Aorta (tissue), 5 donors: ENCODE results near the gene ZBTB3. TPM values are rescaled to one million over a fixed set of nuclear protein-coding genes. Genes with fewer than 3 reads are reported as not detected.
A peak's percentile ranks its signal among the peaks of the same experiment; 100 is the strongest.

Experiments
- ATAC-seq: fragments of 200-7000 bp; cut with Tn5 transposase; one replicate; pipeline ENCODE4 v1.9.1; 2022; ENCODE audit warnings: moderate library complexity; ENCODE audit not compliant: low FRiP score
- DNase-seq, 2 donors: peaks; one replicate each; pipeline ENCODE4 v3.0.0-alpha.2; 2020
- H3K27ac ChIP-seq, 2 donors: one replicate each; pipeline ENCODE4 v1.5.1; 2013; ENCODE audit warnings: low read length in 2 of 2, mild to moderate bottlenecking in 2 of 2, moderate library complexity in 2 of 2, control low read depth in 1 of 2, inconsistent platforms in 1 of 2, low read depth in 1 of 2
- H3K27me3 ChIP-seq, 2 donors: one replicate each; pipeline ENCODE4 v1.6.1; 2013; ENCODE audit warnings: control low read depth in 1 of 2, low read length in 1 of 2, mild to moderate bottlenecking in 1 of 2, moderate library complexity in 1 of 2; ENCODE audit not compliant: insufficient read depth in 2 of 2, control insufficient read depth in 1 of 2
- H3K36me3 ChIP-seq, 2 donors: one replicate each; pipeline ENCODE4 v1.6.1; 2013; ENCODE audit warnings: control low read depth in 1 of 2, low read length in 1 of 2, mild to moderate bottlenecking in 1 of 2; ENCODE audit not compliant: insufficient read depth in 2 of 2, control insufficient read depth in 1 of 2
- H3K4me1 ChIP-seq, 2 donors: one replicate each; pipeline ENCODE4 v1.6.1; 2013; ENCODE audit warnings: low read length in 2 of 2, control low read depth in 1 of 2, mild to moderate bottlenecking in 1 of 2, moderate library complexity in 1 of 2; ENCODE audit not compliant: insufficient read depth in 2 of 2, control insufficient read depth in 1 of 2
- H3K4me3 ChIP-seq, 2 donors: one replicate each; pipeline ENCODE4 v1.5.1; 2013; ENCODE audit warnings: low read length in 2 of 2, control low read depth in 1 of 2, mild to moderate bottlenecking in 1 of 2
- H3K9me3 ChIP-seq: one replicate; pipeline ENCODE4 v1.6.1; 2013; ENCODE audit warnings: mild to moderate bottlenecking, low read length; ENCODE audit not compliant: control insufficient read depth
- WGBS, 2 donors: extraction: QIAGEN DNeasy Blood & Tissue Kit; methylation state at CpG; one replicate each; pipeline ENCODE4 v1.1.7; 2013; 5-methylcytosine and 5-hydroxymethylcytosine counted together
- intact Hi-C, 2 donors: fragments of 100-400 bp; cut with DNase I; formaldehyde crosslinking; loops; one replicate each; pipeline versions ENCODE4 v1.14.2 to v1.15.0; 2022
- polyA plus RNA-seq, 2 donors: library from polyadenylated mRNA; stranded (reverse); fragments of 200-250 nt; gene quantifications; one replicate each; pipeline ENCODE4 v1.2.3, GENCODE V29; 2013
- total RNA-seq, 2 donors: library from RNA; stranded (reverse); fragmentation: NEBNext Ultra II Directional; extraction: Animal tissue kit (Norgen Biotek cat#: 25700); gene quantifications; one replicate each; pipeline ENCODE4 v1.2.1, GENCODE V29; 2021
- donor health status: healthy with polysubstance abuse.
- donor health status: Bipolar disorder and iron deficiency.
- donor health status: DM: no; HTN: no; CAD: no.
- donor health status: DM: no; HTN: no; CAD: no.
- donor health status: DM: yes; HTN: yes; CAD: no.

The ZBTB3 gene
- total and polyA plus RNA-seq, 4 donors, result 2.9 to 9.8 (median 6.8) TPM

DNA sequence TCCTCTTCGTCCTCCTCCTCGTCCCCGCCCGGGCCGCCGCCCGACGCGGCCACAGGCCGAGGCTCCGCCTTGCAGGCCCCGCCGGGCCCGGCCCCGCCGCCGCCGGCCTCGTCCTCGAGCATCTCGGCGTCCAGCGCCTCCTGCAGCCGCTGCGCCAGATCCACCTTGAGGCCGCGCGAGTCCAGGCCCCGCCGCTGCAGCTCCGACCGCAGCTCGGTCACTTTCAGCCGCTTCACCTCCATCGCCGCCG, 27.1 kb downstream of the ZBTB3 start:
- H3K9me3 ChIP-seq, result no peaks in the 10 kb centered on the region
- no peaks in the 10 kb centered on the region for H3K4me1 ChIP-seq
- ATAC-seq (peak; percentile 4), DNase-seq (no peak)
- intact Hi-C loops, result loop anchor here in 1 of 2 donors (5.0 kb wide), 1 partner anchor 45 kb away; the partner anchor contains the start of gene TAF6L
- H3K4me3 ChIP-seq, result peak overlapping the region; percentile 57 to 84
- H3K27me3 ChIP-seq, result no peaks in the 10 kb centered on the region
- peak overlapping the region; percentile 70 to 78 for H3K27ac ChIP-seq
- WGBS, 2 donors, result 0 to 1% methylated on average over 11 to 37 of the region's 37 CpGs
- H3K36me3 ChIP-seq, result peaks cover 5 to 6% of the 10 kb centered on the region in 2 donors

DNA sequence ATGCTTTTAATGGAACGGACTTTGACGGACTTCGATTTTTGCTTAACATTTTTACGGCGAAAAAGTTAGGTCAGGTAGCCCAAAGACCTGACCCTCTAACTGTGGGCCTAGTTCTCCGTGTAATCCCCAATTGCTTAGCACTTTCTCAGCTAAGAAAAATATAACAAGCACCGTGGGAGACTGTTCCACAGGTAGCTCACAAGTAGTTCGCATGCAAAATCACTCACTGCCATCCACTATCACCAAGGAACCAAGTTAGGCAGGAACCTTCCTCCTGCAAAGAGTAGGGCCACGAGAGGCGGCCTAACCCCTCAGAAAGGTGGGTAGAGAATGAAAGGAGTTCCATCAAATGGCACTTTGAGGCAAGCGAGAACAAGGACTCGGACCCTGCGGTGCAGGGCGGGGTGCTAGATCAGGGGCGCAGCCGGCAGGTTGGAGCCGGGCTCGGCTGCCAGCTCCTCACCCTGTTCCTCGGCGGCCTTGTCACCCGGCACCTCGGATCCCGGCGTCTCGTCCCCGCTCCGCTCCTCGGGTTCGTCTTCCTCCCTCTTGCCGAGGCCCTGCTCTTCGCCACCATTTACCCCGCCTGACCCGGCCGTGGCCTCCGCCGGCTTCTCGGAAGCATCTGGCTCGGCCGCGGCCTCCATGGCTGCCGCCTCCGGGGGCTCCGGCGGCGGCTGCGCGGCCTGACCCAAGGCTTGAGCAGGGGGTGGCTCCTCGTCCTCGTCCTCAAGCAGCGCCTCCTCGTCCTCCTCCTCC, 27.6 kb downstream of the ZBTB3 start:
- H3K27ac ChIP-seq, result peak overlapping the region; percentile 70 to 78
- H3K36me3 ChIP-seq, result peaks cover 6 to 10% of the 10 kb centered on the region in 2 donors
- peak overlapping the region; percentile 57 to 84 for H3K4me3 ChIP-seq
- ATAC-seq, result no peak
- intact Hi-C loops, result loop anchor here in 1 of 2 donors (5.0 kb wide), 1 partner anchor 46 kb away; the partner anchor contains the start of gene TAF6L
- H3K4me1 ChIP-seq, result no peaks in the 10 kb centered on the region
- no peak for DNase-seq
- 0% methylated on average over 42 to 51 of the region's 51 CpGs for WGBS, 2 donors
- H3K9me3 ChIP-seq, result no peaks in the 10 kb centered on the region
- no peaks in the 10 kb centered on the region for H3K27me3 ChIP-seq

DNA sequence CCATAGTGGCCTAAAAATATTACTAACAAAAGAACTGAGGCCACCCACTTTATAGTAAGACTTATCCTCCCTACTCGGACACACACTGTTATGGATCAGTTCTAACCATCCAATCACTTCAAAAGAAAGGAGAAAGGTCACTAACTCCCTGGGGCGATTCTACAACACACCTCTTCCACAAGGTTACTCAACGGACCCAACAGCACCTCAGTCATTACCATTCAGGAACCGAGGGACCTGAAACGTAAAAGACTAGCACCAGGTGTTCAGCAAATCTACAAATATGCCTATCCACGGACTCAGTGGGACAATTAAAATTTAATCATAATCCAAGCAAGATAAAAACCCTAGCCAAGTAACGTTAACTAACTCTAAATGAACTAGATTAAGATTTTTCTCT, 28.3 kb downstream of the ZBTB3 start:
- DNase-seq (no peak), ATAC-seq (no peak)
- H3K36me3 ChIP-seq, result peaks cover 6 to 10% of the 10 kb centered on the region in 2 donors
- WGBS, 2 donors, result 1 to 2% methylated on average over 7 of the region's 7 CpGs
- no peak overlapping the region for H3K27ac ChIP-seq
- no peaks in the 10 kb centered on the region for H3K27me3 ChIP-seq
- peak overlapping the region; percentile 57 to 84 for H3K4me3 ChIP-seq
- H3K4me1 ChIP-seq, result no peaks in the 10 kb centered on the region
- H3K9me3 ChIP-seq, result no peaks in the 10 kb centered on the region
- intact Hi-C loops, result loop anchor here in 1 of 2 donors (5.0 kb wide), 1 partner anchor 47 kb away; the partner anchor contains the start of gene TAF6L

DNA sequence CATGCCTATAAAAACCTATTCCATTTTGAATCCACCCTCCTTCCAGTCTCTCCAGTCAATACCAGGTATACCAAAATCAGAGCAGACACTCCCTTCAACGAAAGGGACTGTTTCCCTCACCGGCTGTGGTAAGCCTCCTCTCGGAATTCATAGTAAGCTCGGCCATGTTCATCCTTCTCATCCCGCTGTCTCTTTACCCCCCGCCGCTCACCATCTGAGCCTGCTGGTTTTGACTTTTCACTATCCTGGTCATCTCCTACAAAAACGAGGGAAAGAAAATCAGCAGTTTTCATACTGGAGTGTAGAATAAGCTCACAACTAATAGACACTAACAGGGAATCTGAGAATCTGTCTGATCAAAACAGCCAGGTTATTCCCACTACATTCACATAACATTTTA, 29.8 kb downstream of the ZBTB3 start:
- ATAC-seq (no peak), DNase-seq (no peak)
- H3K36me3 ChIP-seq, result peaks cover 7 to 14% of the 10 kb centered on the region in 2 donors
- H3K4me3 ChIP-seq, result no peak overlapping the region
- H3K9me3 ChIP-seq, result no peaks in the 10 kb centered on the region
- no peaks in the 10 kb centered on the region for H3K4me1 ChIP-seq
- no peak overlapping the region for H3K27ac ChIP-seq
- H3K27me3 ChIP-seq, result no peaks in the 10 kb centered on the region
- intact Hi-C loops, result no loop called here
- WGBS, 2 donors, result 41 to 45% methylated on average over 8 of the region's 8 CpGs

GRCh38 chr11:62721994-62722393, 32.0 kb downstream of the ZBTB3 start:
- no peaks in the 10 kb centered on the region for H3K27me3 ChIP-seq
- H3K4me1 ChIP-seq, result no peaks in the 10 kb centered on the region
- peaks cover 11 to 16% of the 10 kb centered on the region in 2 donors for H3K36me3 ChIP-seq
- DNase-seq, result no peak
- no peak overlapping the region for H3K27ac ChIP-seq
- intact Hi-C loops, result no loop called here
- no peak overlapping the region for H3K4me3 ChIP-seq
- H3K9me3 ChIP-seq, result no peaks in the 10 kb centered on the region
- no peak for ATAC-seq
- WGBS, 2 donors, result 40 to 47% methylated on average over 7 of the region's 7 CpGs

- Histone ChIP-seq H3K4me3 (no peak overlapping the region), H3K27ac (no peak overlapping the region), H3K27me3 (no peaks in the 10 kb centered on the region), H3K4me1 (no peaks in the 10 kb centered on the region), H3K36me3 (peaks cover 16 to 21% of the 10 kb centered on the region in 2 donors), H3K9me3 (no peaks in the 10 kb centered on the region)
- intact Hi-C loops, result no loop called here
- 81 to 82% methylated on average over 2 of the region's 2 CpGs for WGBS, 2 donors
- DNase-seq (no peak), ATAC-seq (no peak)
Measured at GRCh38 chr11:62719302-62719978, 34.5 kb downstream of the ZBTB3 start.

DNA sequence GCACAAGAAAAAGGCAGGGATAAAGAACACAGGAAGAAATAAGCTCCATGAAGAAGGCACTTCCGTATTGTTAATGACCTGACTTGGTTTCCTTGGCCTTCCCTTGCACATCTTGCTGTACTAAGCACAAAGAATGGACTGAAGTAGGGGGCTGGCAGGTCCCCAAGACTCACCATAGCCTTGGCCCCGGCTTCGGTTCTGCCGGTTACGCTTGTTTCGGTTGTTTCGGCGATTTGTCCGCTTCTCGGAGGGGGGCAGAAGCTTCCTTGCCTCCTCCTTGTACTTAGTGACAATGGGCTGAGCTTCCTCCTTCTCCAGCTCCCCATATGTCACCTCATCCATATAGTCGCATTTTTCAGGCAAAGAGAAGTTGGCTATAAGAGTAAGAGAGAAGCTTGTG, 37.1 kb downstream of the ZBTB3 start:
- no peaks in the 10 kb centered on the region for H3K27me3 ChIP-seq
- no peaks in the 10 kb centered on the region for H3K4me1 ChIP-seq
- intact Hi-C loops, result no loop called here
- 83 to 86% methylated on average over 11 of the region's 11 CpGs for WGBS, 2 donors
- peaks cover 14 to 23% of the 10 kb centered on the region in 2 donors for H3K36me3 ChIP-seq
- no peak overlapping the region for H3K4me3 ChIP-seq
- H3K9me3 ChIP-seq, result no peaks in the 10 kb centered on the region
- DNase-seq (no peak), ATAC-seq (no peak)
- no peak overlapping the region for H3K27ac ChIP-seq

DNA sequence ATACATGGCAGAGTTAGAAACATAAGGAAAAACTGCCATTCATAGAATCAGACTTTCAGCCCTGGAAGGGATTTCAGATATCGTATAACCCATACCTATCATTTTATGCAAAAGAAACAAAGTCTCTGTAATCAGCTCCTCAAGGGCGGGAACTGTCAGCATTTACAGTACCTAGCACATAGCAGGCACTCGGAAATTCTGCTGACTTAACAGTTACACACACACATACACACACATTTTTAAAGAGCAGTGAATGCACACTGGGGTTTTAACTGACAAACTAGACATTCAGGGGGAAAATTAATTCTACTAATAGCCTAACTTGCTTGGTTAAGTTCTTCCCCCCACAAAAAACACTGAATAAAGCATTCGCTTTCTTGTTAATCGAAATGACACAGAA, 37.8 kb downstream of the ZBTB3 start:
- DNase-seq, result no peak
- Histone ChIP-seq H3K27ac (no peak overlapping the region), H3K27me3 (no peaks in the 10 kb centered on the region), H3K36me3 (peaks cover 9 to 23% of the 10 kb centered on the region in 2 donors), H3K4me3 (no peak overlapping the region), H3K9me3 (no peaks in the 10 kb centered on the region), H3K4me1 (no peaks in the 10 kb centered on the region)
- no peak for ATAC-seq
- WGBS, 2 donors, result 83 to 87% methylated on average over 5 of the region's 5 CpGs
- intact Hi-C loops, result no loop called here
